Transverse colon (tissue), 4 donors: Measurements from ENCODE around the gene SLC22A1. TPM values are rescaled to one million over a fixed set of nuclear protein-coding genes. Genes with fewer than 3 reads are reported as not detected.

Experiments used
- DNase-seq: peaks from one replicate; pipeline ENCODE4 v3.0.0-alpha.2; 2019
- H3K27ac ChIP-seq, 4 donors: fragments of 200-600 bp; sonication (generic); 2 replicates each; pipeline ENCODE4 v1.5.1; 2016 to 2018; ENCODE audit warnings: inconsistent platforms in 4 of 4
- H3K27me3 ChIP-seq: fragments of 200-600 bp; sonication (generic); 2 replicates; pipeline ENCODE4 v1.5.1; 2017; ENCODE audit warnings: inconsistent platforms
- H3K36me3 ChIP-seq, 4 donors: fragments of 200-600 bp; sonication (generic); 2 replicates each; pipeline ENCODE4 v1.5.1; 2017 to 2019; ENCODE audit warnings: inconsistent platforms in 4 of 4
- H3K4me1 ChIP-seq, 4 donors: fragments of 200-600 bp; sonication (generic); 2 replicates each; pipeline ENCODE4 v1.5.1; 2017 to 2020; ENCODE audit warnings: inconsistent platforms in 4 of 4
- H3K4me3 ChIP-seq, 4 donors: fragments of 200-600 bp; sonication (generic); 1 replicate in 1 of 4; 2 replicates in 3 of 4; pipeline versions ENCODE4 v1.5.1 to v1.6.1; 2017 to 2019; ENCODE audit warnings: inconsistent platforms in 4 of 4
- H3K9me3 ChIP-seq, 2 donors: fragments of 200-600 bp; sonication (generic); 2 replicates each; pipeline ENCODE4 v1.5.1; 2017 to 2019; ENCODE audit warnings: inconsistent platforms in 2 of 2
- EP300 ChIP-seq: sonication (generic); formaldehyde crosslinking; IDR thresholded peaks from one replicate; pipeline ENCODE4 v1.6.1; 2017; ENCODE audit warnings: antibody characterized with exemption, low read depth
- POLR2A ChIP-seq: fragments of 450-650 bp; IDR thresholded peaks from one replicate; pipeline ENCODE4 v1.6.1; 2016; ENCODE audit warnings: antibody characterized with exemption, mild to moderate bottlenecking, moderate library complexity
- POLR2AphosphoS5 ChIP-seq, 3 donors: sonication (generic); formaldehyde crosslinking; IDR thresholded peaks; one replicate each; pipeline ENCODE4 v1.6.1; 2016; ENCODE audit warnings: antibody characterized with exemption in 3 of 3
- WGBS, 2 donors: methylation state at CpG; one replicate each; pipeline ENCODE4 v1.1.5; 2018; ENCODE audit warnings: low coverage in 1 of 2; 5-methylcytosine and 5-hydroxymethylcytosine counted together
- in situ Hi-C, 4 donors: fragments of 200-750 bp; cut with MboI; loops; one replicate each; pipeline versions ENCODE4 v1.15.0 to v1.15.1; 2017; ENCODE audit warnings: low sequenced_read_pairs in 3 of 4, low pct_ligation_motif_present in 1 of 4, low pct_unique_long_range_greater_than_20kb in 1 of 4
- intact Hi-C: fragments of 100-400 bp; cut with DNase I; formaldehyde crosslinking; loops from one replicate; pipeline ENCODE4 v1.15.1; 2023; ENCODE audit warnings: low total_unique reads
- total RNA-seq, 4 donors: library from RNA; depleted of rRNA; stranded (reverse); fragments of >200 nt; gene quantifications; one replicate each; pipeline ENCODE4 v1.1.0, GENCODE V29; 2016
- TF ChIP-seq, protein P1 (sequence below), 5 experiments: fragments of 200-600 bp in 3 of 5; fragments of 450-650 bp in 2 of 5; sonication (generic) in 3 of 5; IDR thresholded peaks; 1 replicate in 2 of 5; 2 replicates in 3 of 5; pipeline ENCODE4 v1.5.1; 2016 to 2017; ENCODE audit warnings: antibody characterized with exemption in 5 of 5, inconsistent platforms in 3 of 5, mild to moderate bottlenecking in 2 of 5, moderate library complexity in 1 of 5

SLC22A1 gene
- total RNA-seq, 4 donors from 2014 or later, result 0.40 to 1.7 (median 0.55) TPM; not detected in 1

DNA sequence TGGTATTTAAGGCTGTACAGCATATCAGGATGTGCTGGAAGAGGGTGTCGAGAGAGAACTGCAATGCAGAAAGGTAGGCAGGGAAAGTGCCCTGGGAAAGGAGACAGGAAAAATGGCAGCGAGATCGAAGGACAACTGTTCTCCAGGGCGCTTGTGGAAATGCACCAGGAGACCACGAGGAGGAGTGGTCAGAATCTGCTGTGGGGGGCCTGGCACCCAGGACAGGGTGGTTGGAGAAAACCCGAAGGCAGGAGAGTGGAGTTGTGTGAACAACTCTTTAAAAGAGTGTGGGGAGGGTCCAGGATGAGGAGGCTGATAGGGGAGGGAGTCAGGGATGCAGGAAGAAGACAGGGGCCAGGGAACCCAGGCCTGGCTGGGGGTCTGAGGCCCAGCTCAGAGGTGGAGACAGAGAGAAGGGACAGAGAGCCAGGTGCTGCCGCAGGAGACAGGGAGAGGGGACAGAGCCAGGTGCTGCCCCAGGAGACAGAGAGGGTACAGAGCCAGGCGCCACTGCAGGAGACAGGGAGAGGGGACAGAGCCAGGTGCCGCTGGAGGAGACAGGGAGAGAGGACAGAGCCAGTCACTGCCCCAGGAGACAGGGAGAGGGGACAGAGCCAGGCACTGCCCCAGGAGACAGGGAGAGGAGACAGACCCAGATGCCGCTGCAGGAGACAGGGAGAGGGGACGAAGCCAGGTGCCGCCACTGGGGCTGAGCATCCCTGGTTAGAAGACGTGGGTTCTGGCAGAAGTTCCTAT is 9.3 kb downstream of the SLC22A1 start:
- H3K9me3 ChIP-seq, result no peaks in the 10 kb centered on the region
- WGBS, 2 donors, result 88 to 89% methylated on average over 11 to 13 of the region's 13 CpGs
- no peak for TF ChIP-seq POLR2A
- no peak for TF ChIP-seq EP300
- TF ChIP-seq POLR2AphosphoS5 (IDR thresholded peaks at IDR 0.05), result no peak
- TF ChIP-seq, protein P1, sequence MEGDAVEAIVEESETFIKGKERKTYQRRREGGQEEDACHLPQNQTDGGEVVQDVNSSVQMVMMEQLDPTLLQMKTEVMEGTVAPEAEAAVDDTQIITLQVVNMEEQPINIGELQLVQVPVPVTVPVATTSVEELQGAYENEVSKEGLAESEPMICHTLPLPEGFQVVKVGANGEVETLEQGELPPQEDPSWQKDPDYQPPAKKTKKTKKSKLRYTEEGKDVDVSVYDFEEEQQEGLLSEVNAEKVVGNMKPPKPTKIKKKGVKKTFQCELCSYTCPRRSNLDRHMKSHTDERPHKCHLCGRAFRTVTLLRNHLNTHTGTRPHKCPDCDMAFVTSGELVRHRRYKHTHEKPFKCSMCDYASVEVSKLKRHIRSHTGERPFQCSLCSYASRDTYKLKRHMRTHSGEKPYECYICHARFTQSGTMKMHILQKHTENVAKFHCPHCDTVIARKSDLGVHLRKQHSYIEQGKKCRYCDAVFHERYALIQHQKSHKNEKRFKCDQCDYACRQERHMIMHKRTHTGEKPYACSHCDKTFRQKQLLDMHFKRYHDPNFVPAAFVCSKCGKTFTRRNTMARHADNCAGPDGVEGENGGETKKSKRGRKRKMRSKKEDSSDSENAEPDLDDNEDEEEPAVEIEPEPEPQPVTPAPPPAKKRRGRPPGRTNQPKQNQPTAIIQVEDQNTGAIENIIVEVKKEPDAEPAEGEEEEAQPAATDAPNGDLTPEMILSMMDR (IDR thresholded peaks at IDR 0.05), result no peak
- no peaks in the 10 kb centered on the region for H3K27me3 ChIP-seq
- DNase-seq, result no peak
- no peak overlapping the region for H3K4me3 ChIP-seq
- intact Hi-C loops (loop anchor here (5.0 kb wide), 1 partner anchor 1924 kb away; no protein-coding TSS in a partner anchor), in situ Hi-C loops (no loop called here)
- H3K36me3 ChIP-seq, result no peaks in the 10 kb centered on the region
- no peak overlapping the region for H3K27ac ChIP-seq
- no peaks in the 10 kb centered on the region for H3K4me1 ChIP-seq

DNA sequence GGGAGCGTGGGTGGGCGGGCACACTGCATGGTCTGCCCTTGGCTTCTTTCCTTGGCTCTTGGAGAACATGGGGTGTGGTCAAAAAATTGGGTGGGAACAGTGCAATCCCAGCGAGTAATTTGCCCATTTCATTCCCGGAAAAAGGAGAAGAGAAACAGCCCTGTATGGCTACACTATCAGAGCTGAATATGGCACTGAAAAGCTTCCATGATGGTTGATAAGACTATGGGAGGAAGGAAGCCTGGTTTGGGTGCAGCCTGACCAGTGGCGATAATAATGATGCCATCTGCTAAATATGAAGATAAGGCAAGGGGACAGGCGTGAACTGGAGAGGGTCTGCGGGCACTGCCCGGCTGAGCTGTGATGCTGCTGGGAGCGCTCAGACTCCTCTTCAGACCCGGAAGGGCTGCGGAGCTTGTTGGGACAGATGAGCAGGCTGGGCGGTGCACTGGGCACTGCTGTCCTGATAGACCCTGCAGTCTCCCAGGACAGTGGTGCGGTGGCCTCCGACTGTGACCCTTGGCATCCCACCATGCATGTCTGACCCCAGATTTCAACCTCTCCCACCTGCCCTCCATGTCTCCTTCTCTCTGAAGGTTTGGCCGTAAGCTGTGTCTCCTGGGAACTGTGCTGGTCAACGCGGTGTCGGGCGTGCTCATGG is 10.2 kb downstream of the SLC22A1 start:
- in situ Hi-C loops (no loop called here), intact Hi-C loops (loop anchor here (5.0 kb wide), 1 partner anchor 1924 kb away; no protein-coding TSS in a partner anchor)

DNA sequence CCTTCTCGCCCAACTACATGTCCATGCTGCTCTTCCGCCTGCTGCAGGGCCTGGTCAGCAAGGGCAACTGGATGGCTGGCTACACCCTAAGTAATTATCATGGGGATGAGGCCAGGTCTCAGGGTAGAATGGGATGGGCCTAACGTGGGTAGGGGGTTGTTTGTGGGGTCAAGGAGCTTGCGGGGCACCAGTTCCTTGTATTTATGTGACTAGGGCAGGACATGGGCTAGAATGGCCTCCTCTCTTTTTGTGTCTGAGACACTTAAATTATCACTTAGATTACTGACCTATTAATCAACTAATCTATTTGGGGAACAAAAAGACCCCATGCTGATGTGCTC is 10.7 kb downstream of the SLC22A1 start:
- WGBS, 2 donors, result 52 to 72% methylated on average over 2 to 4 of the region's 4 CpGs
- H3K36me3 ChIP-seq, result no peaks in the 10 kb centered on the region
- no peak for DNase-seq
- no peak overlapping the region for H3K4me3 ChIP-seq
- no peaks in the 10 kb centered on the region for H3K9me3 ChIP-seq
- H3K27ac ChIP-seq, result no peak overlapping the region
- intact Hi-C loops (loop anchor here (5.0 kb wide), 1 partner anchor 1925 kb away; no protein-coding TSS in a partner anchor), in situ Hi-C loops (no loop called here)
- H3K4me1 ChIP-seq, result no peaks in the 10 kb centered on the region
- H3K27me3 ChIP-seq, result no peaks in the 10 kb centered on the region
- TF ChIP-seq EP300, result no peak
- no peak for TF ChIP-seq POLR2AphosphoS5 (IDR thresholded peaks at IDR 0.05)
- TF ChIP-seq, protein P1 (IDR thresholded peaks at IDR 0.05), result no peak
- TF ChIP-seq POLR2A, result no peak

More for the DNA sequence above, 10.2 kb downstream of the SLC22A1 start:
- H3K36me3 ChIP-seq, result no peaks in the 10 kb centered on the region
- no peak overlapping the region for H3K4me3 ChIP-seq
- H3K9me3 ChIP-seq, result no peaks in the 10 kb centered on the region
- H3K4me1 ChIP-seq, result no peaks in the 10 kb centered on the region
- no peak overlapping the region for H3K27ac ChIP-seq
- TF ChIP-seq POLR2AphosphoS5 (IDR thresholded peaks at IDR 0.05), result no peak
- TF ChIP-seq, protein P1 (IDR thresholded peaks at IDR 0.05), result no peak
- no peak for TF ChIP-seq POLR2A
- no peak for TF ChIP-seq EP300
- H3K27me3 ChIP-seq, result no peaks in the 10 kb centered on the region
- no peak for DNase-seq
- WGBS, 2 donors, result 90 to 100% methylated on average over 2 to 19 of the region's 19 CpGs

DNA sequence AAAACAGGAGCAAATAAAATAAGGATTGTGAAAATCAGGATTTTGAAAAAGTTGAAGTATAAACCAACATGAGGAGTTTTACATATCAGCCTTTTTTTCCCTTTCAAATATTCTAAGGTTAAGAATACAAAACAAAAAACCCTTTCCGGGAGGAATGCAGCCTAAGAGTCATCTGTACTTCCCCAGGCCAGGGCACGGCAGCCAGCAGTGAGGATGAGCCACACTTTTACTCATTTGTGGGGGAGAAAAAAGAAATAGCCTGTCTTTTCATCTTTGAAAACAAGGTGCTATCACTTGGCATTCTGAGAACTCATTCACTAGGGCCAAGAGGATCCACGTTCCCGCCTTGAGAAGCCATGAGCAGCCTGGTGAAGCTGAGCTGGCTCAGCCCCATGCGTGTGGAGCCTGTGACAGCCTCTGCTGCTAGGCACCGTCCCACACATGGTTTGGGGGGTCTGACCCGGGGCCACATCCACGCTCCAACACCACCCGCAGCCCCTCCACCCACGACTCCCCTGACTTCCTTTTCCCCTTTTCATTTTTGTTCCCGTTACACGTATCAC is 11.2 kb downstream of the SLC22A1 start:
- 81 to 100% methylated on average over 4 to 12 of the region's 12 CpGs for WGBS, 2 donors
- no peak for DNase-seq
- in situ Hi-C loops, result no loop called here
- Histone ChIP-seq H3K27me3 (no peaks in the 10 kb centered on the region), H3K36me3 (no peaks in the 10 kb centered on the region), H3K9me3 (no peaks in the 10 kb centered on the region), H3K27ac (no peak overlapping the region), H3K4me3 (no peak overlapping the region), H3K4me1 (peaks cover 0 to under 1% (median 0%) of the 10 kb centered on the region in 4 donors)
- TF ChIP-seq EP300 (no peak), POLR2A (no peak), POLR2AphosphoS5 (IDR thresholded peaks at IDR 0.05) (no peak)
- TF ChIP-seq, protein P1 (IDR thresholded peaks at IDR 0.05), result no peak
- intact Hi-C loops, result loop anchor here (5.0 kb wide), 1 partner anchor 1926 kb away; no protein-coding TSS in a partner anchor
